ENCODE measurements around the gene SLC20A1. TPM values are rescaled to one million over a fixed set of nuclear protein-coding genes. Genes with fewer than 3 reads are reported as not detected.

SLC20A1 gene
- total and polyA plus RNA-seq, 2 experiments from 2014 or later: 135 to 191 TPM

- H3K36me3 ChIP-seq (ENCODE audit: low read depth): no peaks in the 10 kb centered on the region
- peak overlapping the region; percentile 45 for H3K4me3 ChIP-seq
- no peaks in the 10 kb centered on the region for H3K27me3 ChIP-seq (replicated peaks; ENCODE audit: insufficient read depth)
- no peaks in the 10 kb centered on the region for H3K9me3 ChIP-seq (ENCODE audit: low read depth)
- H3K4me2 ChIP-seq (ENCODE audit: unreplicated experiment): peak overlapping the region; percentile 78
- peak; percentile 90 for DNase-seq
- in situ Hi-C loops (cut with MboI): no loop called here
- H3K27ac ChIP-seq: peak overlapping the region; percentile 92
- peaks cover 15% of the 10 kb centered on the region for H3K79me2 ChIP-seq (ENCODE audit: insufficient read depth)
- peaks cover 51% of the 10 kb centered on the region for H3F3A ChIP-seq (ENCODE audit: insufficient read depth)
- no peaks in the 10 kb centered on the region for H3K9me2 ChIP-seq (ENCODE audit: insufficient read depth)
- 22 to 23% methylated on average over 8 of the region's 8 CpGs for WGBS, 2 experiments (ENCODE audit: low coverage in 1 of 2, low lambda C conversion rate in 2 of 2, missing lambda C conversion rate in 2 of 2)
- H3K4me1 ChIP-seq (ENCODE audit: insufficient read depth): peaks cover 57% of the 10 kb centered on the region
- H4K20me1 ChIP-seq (ENCODE audit: insufficient read depth): no peaks in the 10 kb centered on the region
- H3K9ac ChIP-seq: peak overlapping the region; percentile 73
- peak overlapping the region; percentile 14; the same call in 1 of the 2 replicates for H2AFZ ChIP-seq
- TF ChIP-seq EZH2phosphoT487 (IDR thresholded peaks at IDR 0.05; ENCODE audit: insufficient read depth, low read depth) (no peak), EZH2 (IDR thresholded peaks at IDR 0.05; ENCODE audit: insufficient read depth, poor library complexity, severe bottlenecking) (no peak)
Observed at GRCh38 chr2:112640800-112641675, 4.7 kb upstream of the SLC20A1 start.

- H3K9me3 ChIP-seq (ENCODE audit: low read depth): no peaks in the 10 kb centered on the region
- no peaks in the 10 kb centered on the region for H3K27me3 ChIP-seq (replicated peaks; ENCODE audit: insufficient read depth)
- no peak for DNase-seq
- no peak overlapping the region; the same call in 1 of the 2 replicates for H3K4me3 ChIP-seq
- peak overlapping the region; percentile 92 for H3K27ac ChIP-seq
- WGBS, 2 experiments (ENCODE audit: low coverage in 1 of 2, low lambda C conversion rate in 2 of 2, missing lambda C conversion rate in 2 of 2): 25 to 32% methylated on average over 2 of the region's 2 CpGs
- H3K36me3 ChIP-seq (ENCODE audit: low read depth): peaks cover under 1% of the 10 kb centered on the region; the same call in 1 of the 2 replicates
- H3K9ac ChIP-seq: peak overlapping the region; percentile 73
- no peak overlapping the region for H2AFZ ChIP-seq
- TF ChIP-seq EZH2phosphoT487 (IDR thresholded peaks at IDR 0.05; ENCODE audit: insufficient read depth, low read depth) (no peak), EZH2 (IDR thresholded peaks at IDR 0.05; ENCODE audit: insufficient read depth, poor library complexity, severe bottlenecking) (no peak)
- peaks cover 53% of the 10 kb centered on the region for H3F3A ChIP-seq (ENCODE audit: insufficient read depth)
- H3K4me1 ChIP-seq (ENCODE audit: insufficient read depth): peaks cover 57% of the 10 kb centered on the region
- H3K4me2 ChIP-seq (ENCODE audit: unreplicated experiment): peak overlapping the region; percentile 78
- in situ Hi-C loops (cut with MboI): no loop called here
- no peaks in the 10 kb centered on the region for H3K9me2 ChIP-seq (ENCODE audit: insufficient read depth)
- peaks cover 21% of the 10 kb centered on the region for H3K79me2 ChIP-seq (ENCODE audit: insufficient read depth)
- no peaks in the 10 kb centered on the region for H4K20me1 ChIP-seq (ENCODE audit: insufficient read depth)
Observed at GRCh38 chr2:112641701-112642100, 4.0 kb upstream of the SLC20A1 start.

- H3F3A ChIP-seq (ENCODE audit: insufficient read depth): peaks cover 61% of the 10 kb centered on the region
- peaks cover 3% of the 10 kb centered on the region; the same call in 1 of the 2 replicates for H4K20me1 ChIP-seq (ENCODE audit: insufficient read depth)
- no peaks in the 10 kb centered on the region for H3K27me3 ChIP-seq (replicated peaks; ENCODE audit: insufficient read depth)
- no peak overlapping the region for H3K4me3 ChIP-seq
- H2AFZ ChIP-seq: no peak overlapping the region
- H3K79me2 ChIP-seq (ENCODE audit: insufficient read depth): peaks cover 30% of the 10 kb centered on the region
- no peak for DNase-seq
- peaks cover 9% of the 10 kb centered on the region for H3K36me3 ChIP-seq (ENCODE audit: low read depth)
- TF ChIP-seq EZH2phosphoT487 (IDR thresholded peaks at IDR 0.05; ENCODE audit: insufficient read depth, low read depth): no peak
- no peak for TF ChIP-seq EZH2 (IDR thresholded peaks at IDR 0.05; ENCODE audit: insufficient read depth, poor library complexity, severe bottlenecking)
- H3K9me2 ChIP-seq (ENCODE audit: insufficient read depth): no peaks in the 10 kb centered on the region
- no peak overlapping the region for H3K9ac ChIP-seq
- WGBS, 2 experiments (ENCODE audit: low coverage in 1 of 2, low lambda C conversion rate in 2 of 2, missing lambda C conversion rate in 2 of 2): 97 to 99% methylated on average over 5 of the region's 5 CpGs
- H3K4me1 ChIP-seq (ENCODE audit: insufficient read depth): peaks cover 57% of the 10 kb centered on the region
- in situ Hi-C loops (cut with MboI): no loop called here
- no peak overlapping the region for H3K4me2 ChIP-seq (ENCODE audit: unreplicated experiment)
- no peaks in the 10 kb centered on the region for H3K9me3 ChIP-seq (ENCODE audit: low read depth)
- peak overlapping the region; percentile 20 for H3K27ac ChIP-seq
Observed at GRCh38 chr2:112642561-112642960, 3.2 kb upstream of the SLC20A1 start.

- peak; percentile 54 for DNase-seq
- Histone ChIP-seq H3K36me3 (ENCODE audit: low read depth) (peaks cover 13% of the 10 kb centered on the region), H3K27me3 (replicated peaks; ENCODE audit: insufficient read depth) (no peaks in the 10 kb centered on the region), H3K27ac (peak overlapping the region; percentile 20), H3K9me3 (ENCODE audit: low read depth) (no peaks in the 10 kb centered on the region), H3K9me2 (ENCODE audit: insufficient read depth) (no peaks in the 10 kb centered on the region), H3K4me2 (ENCODE audit: unreplicated experiment) (no peak overlapping the region), H3K79me2 (ENCODE audit: insufficient read depth) (peaks cover 34% of the 10 kb centered on the region), H3K4me3 (no peak overlapping the region), H3K9ac (no peak overlapping the region), H4K20me1 (ENCODE audit: insufficient read depth) (peaks cover 7% of the 10 kb centered on the region; the same call in 1 of the 2 replicates), H2AFZ (no peak overlapping the region), H3K4me1 (ENCODE audit: insufficient read depth) (peaks cover 61% of the 10 kb centered on the region), H3F3A (ENCODE audit: insufficient read depth) (peaks cover 65% of the 10 kb centered on the region)
- in situ Hi-C loops (cut with MboI): no loop called here
- WGBS, 2 experiments (ENCODE audit: low coverage in 1 of 2, low lambda C conversion rate in 2 of 2, missing lambda C conversion rate in 2 of 2): 71% methylated on average over 7 of the region's 7 CpGs
- TF ChIP-seq EZH2 (IDR thresholded peaks at IDR 0.05; ENCODE audit: insufficient read depth, poor library complexity, severe bottlenecking): no peak
- no peak for TF ChIP-seq EZH2phosphoT487 (IDR thresholded peaks at IDR 0.05; ENCODE audit: insufficient read depth, low read depth)
Observed at GRCh38 chr2:112642966-112643365, 2.8 kb upstream of the SLC20A1 start.

Measured in GM23248 (cell line).